Activated CD4-positive, alpha-beta T cell treated with anti-CD3 and anti-CD28 coated beads for 4 hours (primary cell): ENCODE results near the gene HBE1.

Source experiments
- DNase-seq, 2 donors: peaks; one replicate each; pipeline ENCODE4 v3.0.0-alpha.2; 2020

HBE1 gene

GRCh38 chr11:5232176-5232575 lies 37.6 kb downstream of the HBE1 start:
- no peak for DNase-seq

GRCh38 chr11:5231111-5231510 lies 38.6 kb downstream of the HBE1 start:
- no peak for DNase-seq

- no peak for DNase-seq
Measured at GRCh38 chr11:5230266-5230665, 39.5 kb downstream of the HBE1 start.

GRCh38 chr11:5229796-5230195 lies 39.9 kb downstream of the HBE1 start:
- DNase-seq: no peak

GRCh38 chr11:5229356-5229755 lies 40.4 kb downstream of the HBE1 start:
- no peak for DNase-seq

GRCh38 chr11:5228124-5228523 lies 41.6 kb downstream of the HBE1 start:
- DNase-seq: no peak

GRCh38 chr11:5227681-5228080 lies 42.1 kb downstream of the HBE1 start:
- no peak for DNase-seq

- no peak for DNase-seq
Measured at GRCh38 chr11:5226732-5227310, 42.9 kb downstream of the HBE1 start, which contains the start of gene HBB. HBB (minus strand) TSS chr11:5227071; CDS start chr11:5227021, 50 bp downstream.

GRCh38 chr11:5225480-5225871 lies 44.3 kb downstream of the HBE1 start:
- DNase-seq: no peak

GRCh38 chr11:5224538-5225479 lies 44.9 kb downstream of the HBE1 start:
- DNase-seq: no peak

GRCh38 chr11:5223686-5224085 lies 46.1 kb downstream of the HBE1 start:
- DNase-seq: no peak

GRCh38 chr11:5223146-5223545 lies 46.6 kb downstream of the HBE1 start:
- no peak for DNase-seq
